Activated CD4-positive, alpha-beta T cell treated with anti-CD3 and anti-CD28 coated beads, Interleukin-2, amount 50 U/mL, for 1 hour (primary cell): ENCODE results near the gene PTP4A2.

Experiments used
- DNase-seq: peaks from one replicate; pipeline ENCODE4 v3.0.0-alpha.2; 2020

The PTP4A2 gene

GRCh38 chr1:31883357-31883942 lies 54.7 kb downstream of the PTP4A2 start:
- DNase-seq, result no peak

DNA sequence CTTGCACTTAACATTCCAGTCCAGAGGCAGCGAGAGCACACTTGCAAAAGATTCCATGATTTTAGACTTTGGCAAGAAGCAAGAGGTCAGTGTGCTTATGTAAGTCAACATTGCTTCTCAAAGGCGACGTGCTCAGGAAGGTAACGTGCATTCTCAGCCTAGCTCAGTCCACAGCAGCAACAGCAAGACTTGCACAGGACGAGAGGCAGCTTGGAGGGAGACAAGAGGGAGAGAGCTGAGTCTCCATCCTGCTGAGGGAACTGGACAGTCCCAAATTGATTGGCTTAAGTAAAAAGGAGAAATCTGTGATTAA lies 56.5 kb downstream of the PTP4A2 start:
- no peak for DNase-seq

- DNase-seq, result no peak
Observed at GRCh38 chr1:31880957-31881687, 57.0 kb downstream of the PTP4A2 start.

DNA sequence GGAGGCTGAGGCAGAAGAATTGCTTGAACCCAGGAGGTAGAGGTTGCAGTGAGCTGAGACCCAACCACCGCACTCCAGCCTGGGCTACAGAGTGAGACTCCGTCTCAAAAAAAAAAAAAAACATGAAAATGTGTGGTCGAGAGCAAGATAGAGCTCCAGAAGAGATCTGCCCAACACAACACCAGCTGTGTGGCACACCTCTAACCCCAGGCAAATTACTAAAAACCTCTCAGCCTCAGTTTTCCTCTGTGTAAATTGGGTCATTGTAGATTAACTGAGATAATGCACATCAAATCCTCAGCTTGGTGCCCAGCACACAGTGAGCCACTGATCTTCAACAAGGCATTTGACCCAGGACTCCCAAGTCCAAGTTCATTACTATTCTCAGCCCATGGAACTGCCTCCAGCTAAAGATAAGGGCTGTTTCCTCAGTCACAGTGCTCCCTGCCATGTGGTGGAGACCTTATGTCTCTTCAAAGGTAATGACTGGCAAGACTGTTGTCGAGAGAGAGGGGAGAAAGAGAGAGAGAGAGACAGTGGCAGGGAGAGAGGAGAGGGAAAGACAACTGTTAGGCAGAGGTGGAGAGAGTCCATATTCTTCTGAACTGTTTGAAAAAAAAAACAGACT lies 58.1 kb downstream of the PTP4A2 start:
- no peak for DNase-seq

GRCh38 chr1:31878058-31878457 lies 60.1 kb downstream of the PTP4A2 start:
- DNase-seq, result no peak

DNA sequence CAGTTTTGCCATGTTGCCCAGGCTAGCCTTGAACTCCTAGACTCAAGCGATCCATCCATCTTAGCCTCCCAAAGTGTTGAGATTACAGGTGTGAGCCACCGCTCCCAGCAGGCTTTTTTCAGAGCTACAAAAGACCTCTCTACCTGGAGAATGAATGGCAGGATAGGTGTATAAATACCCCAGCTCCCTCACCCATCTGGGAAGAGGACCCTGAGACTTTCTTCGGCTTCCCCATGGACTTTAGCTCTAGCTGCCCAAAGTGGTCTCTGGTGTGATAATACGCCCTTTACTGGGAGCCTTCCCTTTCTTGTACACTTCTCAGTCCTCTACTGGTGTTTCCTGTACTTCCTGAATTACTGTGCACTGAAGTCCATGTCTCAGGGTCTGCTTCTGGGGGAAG lies 60.6 kb downstream of the PTP4A2 start:
- no peak for DNase-seq

DNA sequence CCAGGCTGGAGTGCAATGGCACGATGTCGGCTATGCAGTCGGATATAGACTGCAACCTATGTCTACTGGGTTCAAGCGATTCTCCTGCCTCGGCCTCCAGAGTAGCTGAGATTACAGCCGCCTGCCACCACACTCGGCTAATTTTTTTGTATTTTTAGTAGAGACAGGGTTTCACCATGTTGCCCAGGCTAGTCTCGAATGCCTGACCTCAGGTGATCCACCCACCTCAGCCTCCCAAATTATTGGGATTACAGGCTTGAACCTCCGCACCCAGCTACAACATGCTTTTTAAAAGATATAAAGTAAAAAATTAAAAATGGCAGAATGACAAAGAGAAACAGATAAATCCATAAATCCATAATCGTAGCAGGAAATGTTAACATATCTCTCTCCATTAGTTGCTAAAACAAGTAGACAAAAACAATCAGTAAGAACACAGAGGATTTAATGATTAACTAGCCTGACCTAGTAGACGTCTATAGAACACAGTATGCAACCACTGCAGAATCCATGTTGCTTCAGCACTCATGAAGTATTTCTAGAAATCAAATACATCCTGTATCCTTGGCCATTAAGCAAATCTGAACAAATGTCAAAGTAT lies 62.4 kb downstream of the PTP4A2 start:
- DNase-seq, result no peak

GRCh38 chr1:31874942-31875341 lies 63.2 kb downstream of the PTP4A2 start:
- no peak for DNase-seq

DNA sequence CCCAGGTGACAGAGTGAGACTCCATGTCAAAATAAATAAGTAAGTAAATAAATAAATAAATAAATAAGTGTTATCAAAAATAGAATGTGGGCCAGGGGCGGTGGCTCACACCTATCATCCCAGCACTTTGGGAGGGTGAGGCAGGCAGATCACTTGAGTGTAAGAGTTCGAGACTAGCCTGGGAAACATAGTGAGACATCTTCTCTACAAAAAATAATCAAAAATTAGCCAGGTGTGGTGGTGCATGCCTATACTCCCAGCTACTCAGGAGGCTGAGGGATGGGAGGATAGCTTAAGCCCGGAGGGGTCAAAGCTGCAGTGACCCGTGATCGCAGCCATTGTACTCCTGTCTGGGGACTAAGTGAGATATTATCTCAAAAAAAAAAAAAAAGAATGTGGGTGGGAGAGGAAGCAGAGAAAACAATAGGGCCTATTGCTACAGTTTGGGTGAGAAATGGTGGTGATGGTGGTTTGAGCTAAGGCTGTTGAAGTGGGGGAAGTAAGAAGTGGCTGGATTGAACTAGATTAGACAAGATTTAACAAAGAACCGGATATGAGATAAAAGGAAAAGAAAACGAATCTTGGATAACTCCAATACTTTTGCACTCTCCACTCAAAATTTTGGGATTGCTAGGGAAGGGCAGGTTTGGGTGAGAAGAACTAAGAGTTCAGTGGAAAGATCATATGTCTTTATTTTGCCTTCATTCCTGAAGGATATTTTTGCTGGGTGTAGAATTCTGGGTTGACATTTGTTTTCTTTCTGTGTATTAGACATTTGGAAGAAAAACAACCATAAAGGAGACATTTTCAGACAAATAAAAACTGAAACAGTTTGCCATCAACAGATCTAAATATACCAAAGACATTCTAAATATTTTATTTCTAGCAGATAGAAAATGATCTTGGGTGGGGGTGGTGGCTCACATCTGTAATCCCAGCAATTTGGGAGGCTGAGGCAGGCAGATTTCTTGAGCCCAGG lies 65.2 kb downstream of the PTP4A2 start:
- no peak for DNase-seq

- no peak for DNase-seq
Observed at GRCh38 chr1:31871703-31872102, 66.5 kb downstream of the PTP4A2 start.

GRCh38 chr1:31870086-31870736 lies 68.0 kb downstream of the PTP4A2 start:
- no peak for DNase-seq

DNA sequence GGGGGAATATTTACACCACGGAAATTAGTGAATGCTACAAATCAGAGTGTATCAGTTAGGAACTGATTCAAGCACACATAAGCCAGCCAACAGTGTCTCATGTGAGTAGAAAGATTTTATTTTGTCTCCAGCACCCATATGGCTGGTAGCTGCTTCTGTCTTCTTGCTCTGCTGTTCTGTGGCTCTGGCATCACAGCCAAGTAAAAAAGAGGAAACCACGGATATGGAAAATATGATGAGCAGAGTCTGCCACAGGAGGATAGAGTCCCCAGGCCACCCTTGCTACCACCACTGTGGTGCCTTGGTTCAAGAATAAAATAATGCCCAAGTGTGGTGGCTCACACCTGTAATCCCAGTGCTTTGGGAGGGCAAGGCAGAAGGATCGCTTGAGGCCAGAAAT lies 68.7 kb downstream of the PTP4A2 start:
- DNase-seq, result no peak

DNA sequence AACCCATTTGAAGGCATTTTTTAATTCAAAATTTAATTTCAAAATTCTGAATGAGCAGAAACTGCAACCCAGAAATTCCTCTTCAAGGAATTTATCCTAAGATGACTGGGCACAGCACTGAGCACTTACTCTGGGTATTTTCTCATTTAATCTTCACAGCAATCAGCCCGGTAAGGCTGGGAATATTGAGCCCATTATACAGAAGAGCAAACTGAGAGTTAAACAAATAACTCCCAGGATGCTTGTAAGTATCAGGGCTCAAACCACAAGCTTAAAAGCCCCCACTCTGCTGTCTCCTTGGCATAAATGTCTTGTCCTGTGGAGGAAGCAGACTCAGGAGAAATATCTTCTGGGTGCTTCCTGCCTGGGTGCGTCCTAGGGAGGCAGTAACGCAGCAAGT lies 69.3 kb downstream of the PTP4A2 start:
- DNase-seq, result no peak

DNA sequence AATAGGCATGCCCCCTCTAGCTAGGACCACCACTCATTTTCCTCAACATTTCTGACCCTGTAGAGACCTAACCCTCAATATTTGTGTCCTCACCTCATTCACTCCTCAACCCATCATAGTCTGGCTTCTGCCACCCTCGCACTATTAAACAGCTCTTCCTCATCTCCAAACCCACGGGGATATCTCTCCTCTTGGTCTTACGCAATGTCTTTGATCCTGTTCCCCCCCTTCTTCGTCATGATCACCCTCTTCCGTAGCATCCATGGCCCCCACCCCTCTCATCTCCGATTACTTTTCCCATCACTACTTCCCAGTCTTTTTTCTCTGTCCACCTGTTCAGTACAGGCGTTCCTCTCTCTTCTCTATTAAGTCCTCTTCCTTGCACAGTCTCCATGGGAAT lies 70.6 kb downstream of the PTP4A2 start:
- DNase-seq, result no peak

- DNase-seq, result no peak
Observed at GRCh38 chr1:31866450-31867032, 71.6 kb downstream of the PTP4A2 start.

- DNase-seq, result no peak
Observed at GRCh38 chr1:31865728-31866449, 72.3 kb downstream of the PTP4A2 start.

GRCh38 chr1:31862071-31862470 lies 76.1 kb downstream of the PTP4A2 start:
- DNase-seq, result no peak

DNA sequence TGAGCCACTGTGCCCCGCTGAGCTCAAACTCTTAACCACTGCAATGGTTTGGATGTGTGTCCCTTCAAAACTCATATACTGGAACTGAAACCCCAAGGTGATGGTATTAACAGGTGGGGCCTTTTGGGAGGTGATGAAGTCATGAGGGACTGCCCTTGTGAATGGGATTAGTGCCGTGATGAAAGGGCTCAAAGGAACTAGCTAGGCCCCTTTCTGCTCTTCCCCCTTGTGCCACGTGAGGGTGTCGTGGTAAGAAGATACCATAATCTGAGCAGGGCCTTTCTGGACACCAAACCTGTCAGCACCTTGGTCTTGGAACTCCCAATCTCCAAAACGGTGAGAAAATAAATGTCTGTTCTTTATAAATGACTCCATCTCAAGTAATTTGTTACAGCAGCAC lies 76.8 kb downstream of the PTP4A2 start:
- DNase-seq, result no peak

- no peak for DNase-seq
Observed at GRCh38 chr1:31860581-31860980, 77.6 kb downstream of the PTP4A2 start.

GRCh38 chr1:31859719-31860118 lies 78.4 kb downstream of the PTP4A2 start:
- no peak for DNase-seq

DNA sequence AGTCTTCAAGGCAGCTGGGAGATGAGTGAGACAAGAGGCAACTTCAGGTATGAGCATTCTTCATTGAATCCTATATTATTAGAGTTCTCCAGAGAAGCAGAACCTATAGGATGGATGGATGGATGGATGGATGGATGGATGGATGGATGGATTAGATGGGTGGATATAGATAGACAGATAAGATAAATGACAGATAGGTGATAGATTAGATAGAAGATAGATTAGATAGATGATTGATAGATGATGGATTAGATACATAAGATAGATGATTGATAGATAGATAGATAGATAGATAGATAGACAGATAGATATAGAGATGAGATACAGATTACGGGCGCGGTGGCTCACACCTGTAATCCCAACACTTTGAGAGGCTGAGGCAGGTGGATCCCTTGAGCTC lies 79.1 kb downstream of the PTP4A2 start:
- no peak for DNase-seq
